ENCODE results near the gene GBA2.

The GBA2 gene

DNA sequence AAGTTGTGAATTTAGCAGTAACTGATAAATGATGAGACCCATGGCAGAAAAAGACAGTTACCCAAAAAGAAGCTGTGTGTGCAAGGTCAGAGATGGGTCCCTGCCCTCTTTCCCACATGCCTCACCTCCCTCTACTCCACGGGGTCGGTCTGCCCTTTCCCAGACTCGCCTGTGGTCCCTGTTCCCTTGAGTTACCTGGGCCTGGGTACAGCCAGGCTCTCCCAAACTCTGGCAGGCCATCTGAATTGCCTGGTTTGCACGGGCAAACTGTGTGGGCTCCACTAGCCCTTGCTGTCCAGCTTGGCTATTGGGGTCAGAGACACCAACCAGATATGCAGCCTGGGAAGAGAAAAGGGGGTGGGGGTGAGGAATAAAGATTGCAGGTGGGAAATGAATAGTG, 40.9 kb downstream of the GBA2 start:
- no peak overlapping the region for H3K27ac ChIP-seq
- TF ChIP-seq, protein P1, sequence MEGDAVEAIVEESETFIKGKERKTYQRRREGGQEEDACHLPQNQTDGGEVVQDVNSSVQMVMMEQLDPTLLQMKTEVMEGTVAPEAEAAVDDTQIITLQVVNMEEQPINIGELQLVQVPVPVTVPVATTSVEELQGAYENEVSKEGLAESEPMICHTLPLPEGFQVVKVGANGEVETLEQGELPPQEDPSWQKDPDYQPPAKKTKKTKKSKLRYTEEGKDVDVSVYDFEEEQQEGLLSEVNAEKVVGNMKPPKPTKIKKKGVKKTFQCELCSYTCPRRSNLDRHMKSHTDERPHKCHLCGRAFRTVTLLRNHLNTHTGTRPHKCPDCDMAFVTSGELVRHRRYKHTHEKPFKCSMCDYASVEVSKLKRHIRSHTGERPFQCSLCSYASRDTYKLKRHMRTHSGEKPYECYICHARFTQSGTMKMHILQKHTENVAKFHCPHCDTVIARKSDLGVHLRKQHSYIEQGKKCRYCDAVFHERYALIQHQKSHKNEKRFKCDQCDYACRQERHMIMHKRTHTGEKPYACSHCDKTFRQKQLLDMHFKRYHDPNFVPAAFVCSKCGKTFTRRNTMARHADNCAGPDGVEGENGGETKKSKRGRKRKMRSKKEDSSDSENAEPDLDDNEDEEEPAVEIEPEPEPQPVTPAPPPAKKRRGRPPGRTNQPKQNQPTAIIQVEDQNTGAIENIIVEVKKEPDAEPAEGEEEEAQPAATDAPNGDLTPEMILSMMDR (conservative IDR thresholded peaks at IDR 0.05): no peak

DNA sequence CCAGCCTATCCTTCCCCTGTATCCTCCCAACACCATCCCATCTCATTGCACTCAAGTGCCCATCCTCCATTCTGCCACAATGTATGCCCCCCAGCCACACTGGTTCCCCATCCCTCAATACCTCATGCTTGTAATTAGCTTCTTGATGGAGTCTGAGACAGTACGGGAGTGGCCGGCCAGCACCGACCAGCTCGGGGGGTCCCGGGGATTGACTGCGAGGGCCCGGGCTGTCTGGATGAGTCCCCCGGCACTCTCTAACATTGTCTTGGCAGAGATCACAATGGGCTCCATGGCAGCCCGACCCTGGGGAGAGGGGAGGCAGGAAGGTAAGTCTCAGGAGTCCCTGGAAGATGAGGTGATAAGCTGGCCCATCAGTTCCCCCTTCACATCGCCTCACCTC, 42.1 kb downstream of the GBA2 start:
- TF ChIP-seq, protein P1 (conservative IDR thresholded peaks at IDR 0.05): no peak
- no peak overlapping the region for H3K27ac ChIP-seq

- TF ChIP-seq, protein P1 (conservative IDR thresholded peaks at IDR 0.05): no peak
Observed at GRCh38 chr9:35705836-35706430, 43.1 kb downstream of the GBA2 start.

GRCh38 chr9:35705372-35705771, 43.7 kb downstream of the GBA2 start:
- TF ChIP-seq, protein P1 (conservative IDR thresholded peaks at IDR 0.05): no peak
- H3K27ac ChIP-seq: no peak overlapping the region

More at GRCh38 chr9:35705836-35706430, 43.1 kb downstream of the GBA2 start:
- H3K27ac ChIP-seq: no peak overlapping the region

DNA sequence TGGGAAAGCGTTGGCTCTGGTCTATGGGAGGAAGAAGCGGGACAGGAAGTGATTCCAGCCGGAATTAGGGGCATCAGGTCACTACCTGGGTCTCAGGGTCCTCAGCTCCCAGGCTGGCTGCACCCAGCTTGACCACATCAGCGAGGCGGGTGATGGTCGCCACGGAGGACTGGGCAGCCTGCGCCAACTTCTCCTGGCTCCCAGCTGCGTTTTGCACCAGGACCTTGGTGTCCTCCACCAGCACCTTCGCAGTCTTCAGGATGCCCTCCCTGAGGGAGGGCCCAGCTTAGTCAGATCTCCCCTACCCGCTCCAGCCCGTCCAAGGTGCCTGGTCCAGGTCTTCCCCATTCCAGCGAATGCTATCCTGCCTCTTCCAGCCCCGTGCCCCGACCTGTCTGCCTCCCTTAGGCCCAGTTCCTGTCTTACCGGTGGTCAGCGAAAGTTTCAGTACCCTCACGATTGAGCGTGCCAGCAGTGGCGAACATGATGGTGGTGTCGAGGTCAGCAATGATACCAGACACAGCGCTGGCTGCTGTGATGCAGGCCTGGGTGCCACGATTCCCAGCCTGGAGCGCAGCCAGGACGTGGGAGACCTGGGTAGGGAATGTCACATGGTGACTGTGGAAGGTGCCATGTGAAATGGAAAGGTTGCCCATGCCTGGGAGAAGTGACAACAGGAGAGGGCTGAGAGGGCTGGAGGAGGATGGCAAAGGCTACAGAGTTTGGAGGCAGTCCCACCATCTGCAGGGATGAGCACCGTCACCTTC, 44.9 kb downstream of the GBA2 start:
- H3K27ac ChIP-seq: no peak overlapping the region
- TF ChIP-seq, protein P1 (conservative IDR thresholded peaks at IDR 0.05): no peak

GRCh38 chr9:35702696-35703095, 46.3 kb downstream of the GBA2 start:
- TF ChIP-seq, protein P1 (conservative IDR thresholded peaks at IDR 0.05): no peak
- H3K27ac ChIP-seq: no peak overlapping the region

- TF ChIP-seq, protein P1 (conservative IDR thresholded peaks at IDR 0.05): no peak
Observed at GRCh38 chr9:35700942-35701341, 48.1 kb downstream of the GBA2 start.

More at GRCh38 chr9:35700942-35701341, 48.1 kb downstream of the GBA2 start:
- H3K27ac ChIP-seq: no peak overlapping the region

All from VCaP (cell line).